NCI-H146 treated with DMSO at 0.1 percent for 48 hours (cell line): ENCODE data around the gene PROSER2.

ENCODE experiments used
- DNase-seq: peaks from one replicate; lab custom pipeline; 2025; ENCODE audit not compliant: unreplicated experiment; lab: John Stamatoyannopoulos, UW

Gene PROSER2

GRCh38 chr10:11823122-11823988, at the start of gene PROSER2:
PROSER2 (plus strand) TSS chr10:11823356; CDS start chr10:11852078, 28,722 bp downstream.
- peak; percentile 35 for DNase-seq

GRCh38 chr10:11773761-11774441, 49.3 kb upstream of the PROSER2 start:
- DNase-seq = peak; percentile 32

GRCh38 chr10:11775412-11775811, 47.7 kb upstream of the PROSER2 start:
- no peak for DNase-seq

GRCh38 chr10:11776080-11776479, 47.1 kb upstream of the PROSER2 start:
- DNase-seq = no peak

- no peak for DNase-seq
These were observed 42.0 kb upstream of the PROSER2 start for GRCh38 chr10:11781114-11781513.

- DNase-seq = peak; percentile 85
These were observed 40.2 kb upstream of the PROSER2 start for GRCh38 chr10:11782793-11783557.

GRCh38 chr10:11783558-11783865, 39.6 kb upstream of the PROSER2 start:
- no peak for DNase-seq

GRCh38 chr10:11787374-11787773, 35.8 kb upstream of the PROSER2 start:
- DNase-seq = no peak

- DNase-seq = no peak
These were observed 35.3 kb upstream of the PROSER2 start for GRCh38 chr10:11787846-11788245.

- DNase-seq = no peak
These were observed 33.9 kb upstream of the PROSER2 start for GRCh38 chr10:11789306-11789705.

GRCh38 chr10:11789956-11790355, 33.2 kb upstream of the PROSER2 start:
- DNase-seq = no peak

GRCh38 chr10:11793762-11794479, 29.2 kb upstream of the PROSER2 start:
- DNase-seq = no peak

- no peak for DNase-seq
These were observed 28.6 kb upstream of the PROSER2 start for GRCh38 chr10:11794566-11794965.

GRCh38 chr10:11795101-11795920, 27.8 kb upstream of the PROSER2 start:
- DNase-seq = no peak

GRCh38 chr10:11796474-11796873, 26.7 kb upstream of the PROSER2 start:
- DNase-seq = no peak

GRCh38 chr10:11797281-11797680, 25.9 kb upstream of the PROSER2 start:
- DNase-seq = no peak

- no peak for DNase-seq
These were observed 25.1 kb upstream of the PROSER2 start for GRCh38 chr10:11797847-11798633.

GRCh38 chr10:11798845-11799735, 24.1 kb upstream of the PROSER2 start:
- no peak for DNase-seq

- DNase-seq = no peak
These were observed 23.4 kb upstream of the PROSER2 start for GRCh38 chr10:11799736-11800080.
